UCSD-AML1 (cell line): Measurements from ENCODE around the gene ATRN.

ENCODE experiments used
- DNase-seq: peaks from one replicate; lab custom pipeline; 2025; ENCODE audit not compliant: unreplicated experiment; lab: John Stamatoyannopoulos, UW

ATRN gene

DNA sequence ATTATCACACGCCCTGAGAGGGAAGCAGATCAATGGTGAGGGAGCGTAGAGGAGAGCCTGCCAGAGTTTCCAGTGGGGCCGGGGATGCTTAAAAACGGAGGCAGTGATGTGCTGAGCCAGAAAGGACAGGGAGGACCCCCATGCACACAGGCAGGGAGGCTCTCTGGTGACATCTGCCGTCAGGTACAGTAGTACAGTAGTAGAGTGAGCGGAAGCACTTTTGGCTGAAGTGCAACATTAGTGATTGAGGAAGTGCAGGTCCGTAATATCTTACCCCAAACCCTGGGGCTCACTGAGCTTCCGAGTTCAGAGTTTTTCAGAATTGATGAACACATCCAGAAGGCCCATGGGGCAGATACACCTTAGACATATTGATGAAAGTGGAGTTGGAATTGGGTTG lies 150.3 kb downstream of the ATRN start:
- DNase-seq = no peak

DNA sequence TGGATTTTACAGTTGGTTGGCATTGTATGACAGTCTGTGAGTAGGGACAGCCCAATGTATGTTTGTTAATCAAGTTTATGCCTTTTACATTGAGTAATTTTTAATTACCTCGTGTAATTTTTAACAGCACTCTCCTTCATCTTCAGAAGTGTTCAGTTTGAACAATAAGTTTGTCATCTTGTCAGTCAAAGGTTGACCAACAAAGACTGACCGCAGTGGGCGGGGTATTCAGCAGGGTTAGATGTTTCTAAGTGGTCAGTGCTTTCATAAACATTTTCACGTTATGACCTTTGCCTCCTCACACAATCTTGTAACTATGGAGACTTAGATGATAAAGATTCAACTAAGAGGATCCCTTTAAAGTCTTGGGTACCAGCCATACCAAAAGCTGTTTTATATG lies 151.6 kb downstream of the ATRN start:
- DNase-seq = no peak

DNA sequence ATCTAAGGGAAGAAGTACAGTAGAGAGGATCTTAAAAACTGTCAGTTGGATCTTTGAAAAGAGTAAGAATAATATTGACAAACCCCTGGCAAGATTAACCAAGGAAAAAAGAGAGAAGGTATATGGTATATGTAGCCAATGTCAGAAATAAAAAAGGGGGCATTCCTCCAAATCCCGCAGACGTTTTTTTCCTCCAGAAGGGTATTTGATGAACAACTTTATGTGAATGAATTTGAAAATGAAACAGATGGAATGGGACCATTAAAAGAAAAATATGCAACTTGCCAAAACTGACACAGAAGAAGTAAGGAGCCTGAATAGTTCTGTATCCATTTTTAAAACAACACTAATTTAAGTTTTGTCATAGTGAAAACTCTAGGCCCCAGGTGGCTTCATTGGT lies 156.7 kb downstream of the ATRN start:
- DNase-seq = no peak

DNA sequence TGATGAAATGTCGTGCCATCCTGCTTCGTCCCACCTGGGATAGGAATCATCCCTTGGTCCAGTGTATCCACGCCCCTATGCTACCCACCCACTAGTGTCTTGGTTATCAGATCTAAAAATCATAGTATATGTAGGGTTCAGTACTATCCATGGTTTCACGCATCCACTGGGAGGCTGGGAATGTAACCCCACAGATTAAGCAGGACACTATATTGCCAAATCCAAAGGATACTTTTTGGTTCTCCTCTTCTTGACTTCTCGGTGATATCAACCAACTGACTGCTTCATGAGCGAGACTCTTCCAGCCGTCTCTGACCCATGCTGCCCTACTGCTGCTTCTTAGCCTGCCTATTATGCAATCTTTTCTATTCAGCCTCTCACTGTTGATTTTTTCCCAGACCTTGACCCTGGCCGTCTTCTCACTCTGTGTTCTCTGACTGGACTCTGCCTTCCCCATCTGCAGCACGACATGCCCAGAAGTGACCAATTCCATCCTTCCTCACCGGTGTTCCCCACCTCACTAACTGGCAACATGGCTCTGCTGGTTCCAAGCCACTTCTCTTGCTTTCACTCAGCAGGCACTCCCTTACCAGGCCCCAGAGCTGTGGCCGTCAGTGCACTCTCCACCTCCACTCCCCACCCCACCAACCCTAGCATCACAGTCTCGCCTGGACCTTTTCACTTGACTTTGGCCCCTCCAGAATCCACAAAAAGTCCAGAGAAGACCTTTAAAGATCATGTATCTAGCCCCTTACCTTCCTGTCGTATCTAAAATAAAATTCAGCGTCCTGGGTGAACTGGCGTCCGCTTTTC lies 157.9 kb downstream of the ATRN start:
- no peak for DNase-seq

DNA sequence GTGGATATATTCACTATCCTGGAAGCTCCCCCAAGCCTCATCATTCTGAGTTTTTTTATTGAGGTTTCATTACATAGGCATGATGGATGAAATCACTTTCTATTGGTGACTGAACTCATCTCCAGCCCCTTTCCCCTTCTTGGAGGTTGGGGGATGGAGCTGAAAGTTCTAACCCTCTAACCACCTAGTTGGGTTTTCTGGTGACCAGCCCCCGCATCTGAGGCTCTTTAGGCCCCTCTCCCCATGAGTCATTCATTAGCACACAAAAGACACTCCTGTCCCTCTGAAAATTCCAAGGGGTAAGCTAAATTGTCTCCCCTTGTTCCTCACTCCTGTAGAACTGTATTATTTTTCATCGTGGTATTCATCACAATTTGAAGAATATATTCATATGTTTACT lies 159.1 kb downstream of the ATRN start:
- no peak for DNase-seq

DNA sequence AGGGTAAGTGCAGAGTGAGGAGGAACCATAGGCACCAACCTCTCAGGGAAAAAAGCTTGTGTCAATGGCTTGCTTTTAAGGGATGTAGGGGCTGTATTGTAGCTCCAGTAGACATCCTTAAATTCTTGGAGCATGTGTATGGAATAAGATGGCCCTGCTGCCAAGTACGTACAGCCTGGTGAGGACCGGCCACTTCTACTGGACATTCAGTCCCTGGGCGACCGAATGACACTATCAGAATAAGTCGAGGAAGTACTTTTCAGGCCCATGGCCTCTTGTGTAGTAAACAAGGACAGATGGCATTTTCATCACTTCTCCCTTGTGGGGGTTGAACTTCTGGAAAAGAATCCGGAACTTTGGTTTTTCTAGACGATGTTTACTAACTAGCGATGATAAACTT lies 159.6 kb downstream of the ATRN start:
- no peak for DNase-seq

DNA sequence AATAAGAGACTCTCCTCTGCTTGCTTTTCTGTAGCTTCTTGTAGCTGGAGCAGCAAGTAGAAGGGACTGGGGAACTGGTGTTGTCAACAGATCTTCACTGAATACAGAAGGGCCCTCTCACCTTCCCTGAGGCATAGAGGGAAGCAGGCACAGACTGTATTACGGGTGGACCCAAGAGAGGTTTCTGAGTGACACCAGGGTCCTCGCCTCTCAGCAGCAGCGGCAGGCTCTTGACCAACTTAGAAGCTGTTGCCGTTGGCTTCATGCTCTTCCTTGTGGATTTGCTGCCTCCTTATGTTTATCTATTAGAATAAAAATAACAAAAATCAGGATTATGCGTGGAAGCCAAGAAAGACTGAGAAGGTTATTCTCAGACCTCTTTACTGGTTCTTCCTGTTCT lies 160.7 kb downstream of the ATRN start:
- DNase-seq = no peak

DNA sequence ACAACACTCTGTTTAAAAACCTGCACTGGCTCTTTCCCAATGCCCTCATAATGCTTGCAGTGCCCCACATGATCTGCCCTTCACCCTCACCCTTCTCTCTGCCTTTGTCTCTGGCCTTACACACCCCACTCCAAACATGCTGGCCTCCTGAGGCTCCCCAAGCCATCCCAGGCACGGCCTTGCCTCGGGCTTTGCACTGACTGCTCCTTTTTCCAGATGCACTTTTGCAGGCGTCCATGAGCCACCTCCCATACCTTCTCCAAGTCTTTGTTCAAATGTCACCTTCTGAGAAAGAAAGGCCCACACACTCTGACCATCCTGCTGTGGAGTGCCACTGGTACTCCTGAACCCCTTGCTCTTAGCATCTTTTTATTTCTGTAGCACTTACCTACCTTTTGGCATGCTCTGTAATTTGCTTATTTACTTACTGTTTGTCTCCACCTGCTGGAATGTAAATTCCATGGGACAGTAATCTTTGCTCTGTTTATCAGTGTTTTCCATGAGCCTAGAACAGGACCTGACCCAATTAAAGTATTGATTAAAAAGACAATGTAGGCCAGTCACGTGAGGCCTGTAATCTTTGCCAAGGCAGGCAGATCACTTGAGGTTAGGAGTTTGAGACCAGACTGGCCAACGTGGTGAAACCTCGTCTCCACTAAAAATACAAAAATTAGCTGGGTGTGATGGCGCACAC lies 161.6 kb downstream of the ATRN start:
- no peak for DNase-seq

DNA sequence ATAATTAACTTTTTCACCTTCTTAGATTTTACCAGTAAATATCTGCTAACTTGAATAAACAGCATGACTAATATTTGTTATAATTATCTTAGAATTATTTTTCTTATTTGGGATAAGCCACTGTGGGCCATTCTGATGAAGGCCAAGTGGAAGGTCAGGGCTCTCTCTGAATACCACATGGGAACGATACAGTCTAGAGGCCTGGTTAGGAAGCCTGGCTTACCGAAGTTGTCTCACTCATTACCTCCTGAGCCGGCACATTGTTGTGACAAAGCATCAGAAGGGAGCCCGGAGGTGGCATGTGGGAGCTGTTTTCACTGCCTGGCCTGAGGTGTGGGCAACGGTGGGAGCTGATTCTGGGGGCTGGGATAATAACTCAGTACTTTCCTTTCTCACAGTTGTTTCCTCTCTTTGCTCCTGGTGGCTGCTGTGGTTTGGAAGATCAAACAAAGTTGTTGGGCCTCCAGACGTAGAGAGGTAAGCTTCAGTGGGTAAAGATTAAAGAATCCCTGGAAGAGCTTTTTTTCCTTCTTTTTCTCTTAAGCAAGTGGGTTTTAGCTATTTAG lies 163.2 kb downstream of the ATRN start:
- no peak for DNase-seq

DNA sequence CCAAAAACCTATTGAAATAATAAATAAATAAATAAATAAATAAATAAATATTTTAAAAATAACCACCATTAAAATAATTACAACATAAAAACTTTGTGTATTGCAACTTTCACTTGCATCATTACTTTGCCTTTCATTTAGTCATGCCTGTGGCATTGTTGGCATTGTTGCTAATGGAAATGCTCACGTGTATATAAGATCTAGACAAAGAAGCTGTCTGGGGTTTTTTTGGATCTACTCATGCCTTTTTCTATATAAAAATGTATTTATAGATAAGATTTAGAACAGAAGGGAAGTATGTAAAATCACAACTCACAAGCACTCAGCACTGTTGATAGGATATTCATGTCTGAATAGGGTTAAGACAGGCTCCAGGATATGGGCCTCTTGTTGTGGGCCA lies 164.5 kb downstream of the ATRN start:
- DNase-seq = no peak

DNA sequence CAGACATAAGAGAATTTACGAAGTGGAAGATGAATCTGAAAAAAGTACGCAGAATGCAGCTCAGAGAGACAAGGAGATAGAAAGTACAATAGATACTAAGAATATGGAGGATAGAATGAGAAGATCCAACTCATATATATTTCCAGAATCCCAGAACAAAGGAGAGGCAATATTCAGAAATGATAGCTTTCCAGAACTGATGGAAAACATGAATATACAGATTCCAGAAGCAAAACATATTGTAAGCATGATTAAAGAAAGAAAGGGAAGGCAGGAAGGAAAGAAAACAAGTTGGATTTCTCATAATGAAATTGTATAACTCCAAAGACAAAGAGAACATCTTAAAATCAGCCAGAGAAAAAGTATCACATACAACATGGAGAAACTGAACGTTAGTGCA lies 169.4 kb downstream of the ATRN start:
- no peak for DNase-seq

DNA sequence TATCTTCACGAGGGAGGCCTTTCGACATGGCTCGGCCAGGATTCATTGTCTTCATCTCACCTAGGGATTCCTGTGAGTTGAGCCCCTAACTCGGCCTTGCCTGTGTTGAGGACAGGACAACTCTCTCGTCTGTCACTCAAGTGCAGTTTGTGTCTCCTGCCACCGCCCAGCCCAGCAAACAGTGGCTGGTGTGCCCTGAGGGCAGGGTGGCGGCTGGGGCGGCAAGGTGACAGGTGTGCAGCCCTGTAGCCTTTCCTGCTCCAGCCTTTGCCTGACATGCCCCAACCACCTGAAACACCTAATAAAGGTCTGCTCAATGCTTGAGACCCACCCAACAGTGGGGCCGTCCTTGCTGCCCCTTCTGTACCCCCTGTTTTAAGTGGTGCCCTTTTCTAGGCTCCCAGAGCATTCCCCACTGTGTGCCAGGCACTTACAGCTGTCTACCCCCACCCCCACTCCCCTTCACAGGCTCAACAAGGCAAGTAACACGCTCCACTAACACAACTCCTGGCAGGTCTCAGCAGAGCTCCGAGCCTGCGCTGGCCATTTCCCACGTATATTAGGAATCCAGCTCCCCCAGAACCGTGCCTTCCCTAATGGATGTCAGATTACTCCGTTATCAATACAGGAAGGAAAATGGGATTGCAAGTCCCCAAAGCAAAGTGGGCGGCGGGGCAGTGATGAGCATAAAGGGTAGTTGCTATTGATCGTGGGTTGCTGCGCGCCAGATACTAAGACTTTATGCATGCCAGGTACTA lies 174.7 kb downstream of the ATRN start:
- no peak for DNase-seq

DNA sequence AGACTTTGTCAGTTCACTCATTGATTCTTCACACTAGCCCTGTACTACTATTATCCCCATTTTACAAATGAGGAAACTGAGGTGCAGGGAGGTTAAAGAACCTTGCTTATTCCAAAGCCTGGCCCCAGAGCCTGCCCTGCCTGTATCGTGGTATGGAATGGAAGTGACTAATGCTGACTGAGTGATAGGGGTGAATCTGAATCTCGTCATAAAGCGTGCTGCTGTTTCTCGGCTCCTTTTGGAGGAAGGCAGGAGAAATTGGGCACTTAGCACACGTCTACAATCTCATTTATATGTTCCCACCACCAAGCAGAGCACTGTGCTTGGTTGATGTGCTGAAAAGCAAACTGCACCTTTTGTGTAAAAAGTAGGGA lies 175.2 kb downstream of the ATRN start:
- no peak for DNase-seq

DNA sequence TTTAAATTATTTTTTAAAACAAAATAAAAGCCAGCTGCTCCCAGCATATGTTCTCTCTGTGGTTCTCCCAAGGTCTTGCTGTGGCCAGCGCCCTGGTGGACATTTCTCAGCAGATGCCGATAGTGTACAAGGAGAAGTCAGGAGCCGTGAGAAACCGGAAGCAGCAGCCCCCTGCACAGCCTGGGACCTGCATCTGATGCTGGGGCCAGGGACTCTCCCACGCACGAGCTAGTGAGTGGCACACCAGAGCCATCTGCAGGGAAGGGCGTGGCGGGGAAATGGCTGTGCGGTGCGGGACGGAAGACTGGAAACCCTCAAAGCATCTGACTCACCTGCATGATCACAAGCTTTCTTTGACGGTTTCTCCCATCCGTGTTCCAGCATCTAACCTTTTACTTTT lies 175.8 kb downstream of the ATRN start:
- DNase-seq = no peak

DNA sequence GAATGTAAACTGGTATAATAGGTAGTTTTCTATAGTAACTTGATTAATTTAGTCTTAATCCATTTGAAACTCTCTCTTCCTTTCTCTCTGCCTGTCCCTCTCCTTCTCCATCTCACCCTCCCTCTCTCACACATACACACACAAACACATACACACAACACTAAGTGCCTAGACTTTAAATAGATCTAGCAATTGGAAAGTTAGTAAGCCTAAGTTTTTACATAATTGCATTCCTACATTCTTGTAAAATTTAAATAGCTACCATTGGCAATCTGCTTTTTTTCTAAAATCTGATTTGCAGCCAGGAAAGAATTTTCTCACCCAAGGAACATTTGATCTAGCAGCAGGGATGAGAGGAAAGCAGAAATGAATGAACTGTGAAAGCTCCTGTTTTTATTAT lies 176.7 kb downstream of the ATRN start:
- no peak for DNase-seq

DNA sequence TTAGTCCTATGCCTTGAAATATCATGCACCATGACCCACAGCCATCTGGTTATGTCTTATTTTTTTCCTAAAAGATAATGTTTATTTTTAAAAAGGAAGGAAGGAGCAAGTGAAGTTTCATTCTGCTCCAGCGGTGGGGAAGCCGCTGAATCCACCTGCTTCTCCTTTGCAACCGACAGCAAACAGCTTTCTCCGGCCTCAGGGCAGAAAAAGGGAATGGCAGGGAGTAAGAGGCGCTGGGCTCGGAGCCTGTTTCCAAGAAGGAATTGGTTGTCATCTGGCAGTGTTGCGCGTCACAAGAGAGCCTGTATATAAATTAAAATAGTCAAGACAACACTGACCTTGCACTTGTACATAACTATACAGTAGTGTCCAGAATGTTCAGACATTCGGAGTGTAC lies 178.1 kb downstream of the ATRN start:
- DNase-seq = no peak

DNA sequence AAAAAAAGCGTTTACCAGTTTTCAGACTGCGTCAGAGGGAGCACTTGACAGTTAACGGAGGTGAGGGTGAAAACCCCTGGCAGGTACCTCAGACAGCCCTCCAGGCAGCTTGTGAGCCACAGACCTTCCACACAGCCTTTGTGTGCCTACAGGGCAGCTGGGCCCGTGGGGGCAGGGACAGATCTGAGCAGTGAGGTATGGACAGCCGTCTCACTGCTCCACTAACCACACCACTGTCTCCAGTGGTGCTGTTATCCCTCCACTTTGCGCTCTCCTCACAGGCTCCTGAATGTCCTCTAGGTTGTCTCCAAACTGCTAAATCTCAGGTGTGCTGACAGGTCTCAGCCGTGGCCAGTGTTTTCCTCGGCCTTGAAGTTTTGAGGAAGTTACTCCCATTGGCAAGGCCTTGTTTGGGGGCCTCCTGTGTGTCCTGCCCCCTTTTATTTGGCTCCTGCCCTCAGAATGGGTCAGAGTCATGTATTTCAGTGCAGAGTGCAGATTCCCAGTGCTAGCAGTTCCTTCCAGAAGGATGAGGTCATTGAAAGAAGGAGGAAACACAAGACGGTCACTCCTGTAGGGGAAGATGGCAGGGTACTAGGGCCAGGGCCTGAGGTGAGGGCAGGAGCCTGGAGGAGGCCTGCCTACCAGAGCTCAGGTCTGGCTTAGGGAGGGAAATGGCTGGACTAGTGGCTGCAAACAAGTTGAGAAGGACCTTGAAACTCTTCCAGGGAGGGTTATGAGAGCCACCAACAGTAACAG lies 180.6 kb downstream of the ATRN start:
- no peak for DNase-seq

DNA sequence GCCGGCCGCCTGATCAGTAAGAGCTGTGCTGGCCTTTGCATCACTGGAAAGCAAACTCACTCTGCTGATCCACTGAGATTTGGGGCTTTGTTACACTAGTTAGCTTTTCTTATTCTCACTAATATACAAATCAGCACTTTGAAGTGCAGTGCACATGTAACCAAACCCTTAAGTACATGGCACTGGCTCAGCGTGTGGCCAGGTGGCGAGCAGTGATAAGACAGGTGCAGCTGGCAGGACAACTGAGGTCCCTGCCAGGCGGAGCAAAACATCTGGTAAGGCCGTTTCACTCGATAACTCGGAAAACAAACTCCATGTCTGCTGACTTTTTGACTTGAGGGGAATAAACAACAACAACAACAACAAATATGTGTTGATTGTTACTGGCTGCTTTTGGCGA lies 181.4 kb downstream of the ATRN start:
- no peak for DNase-seq

DNA sequence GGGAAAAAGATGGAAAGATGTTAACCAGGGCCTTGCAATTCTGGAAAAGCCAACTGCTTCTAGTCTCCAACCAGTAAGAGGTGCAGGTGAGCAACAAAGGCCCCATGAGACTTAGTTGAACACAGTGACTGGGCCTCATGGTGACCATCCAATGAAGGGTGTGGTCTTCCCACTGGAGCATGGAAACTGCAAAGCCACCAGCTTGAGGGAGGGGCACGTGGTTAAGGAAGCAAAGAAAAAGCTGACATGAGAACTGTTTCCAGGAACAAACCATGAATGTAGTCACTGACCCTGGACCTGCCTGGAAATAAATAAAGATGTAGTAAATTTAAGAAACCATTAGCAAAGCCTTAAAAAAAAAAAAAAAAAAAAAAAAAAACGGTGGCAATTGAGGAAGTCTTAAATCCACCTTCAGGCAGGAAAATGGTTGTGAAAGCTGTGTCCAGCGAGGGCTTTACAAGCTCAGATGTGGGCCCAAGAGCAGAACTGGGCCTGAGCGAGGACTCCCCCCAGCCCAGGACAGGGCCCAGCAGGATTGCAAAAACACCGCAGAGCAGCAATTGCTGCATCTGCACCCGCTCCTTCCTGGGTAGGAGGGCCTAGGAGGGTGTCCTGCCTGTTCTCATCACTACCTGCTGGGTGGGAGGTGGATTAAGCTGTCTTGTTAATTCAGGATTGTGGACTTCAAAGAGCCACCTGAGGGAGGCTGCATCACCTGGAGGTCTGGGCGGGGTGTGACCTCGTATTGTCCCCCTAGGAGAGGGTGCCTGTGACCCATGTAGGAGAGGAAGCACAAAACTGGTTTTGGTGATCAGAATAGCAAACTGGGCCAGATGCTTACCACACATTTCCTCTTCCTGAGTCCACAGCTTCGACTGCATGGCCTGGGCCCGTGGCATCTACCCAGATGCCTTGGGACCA lies 182.1 kb downstream of the ATRN start:
- peak; percentile 45 for DNase-seq

DNA sequence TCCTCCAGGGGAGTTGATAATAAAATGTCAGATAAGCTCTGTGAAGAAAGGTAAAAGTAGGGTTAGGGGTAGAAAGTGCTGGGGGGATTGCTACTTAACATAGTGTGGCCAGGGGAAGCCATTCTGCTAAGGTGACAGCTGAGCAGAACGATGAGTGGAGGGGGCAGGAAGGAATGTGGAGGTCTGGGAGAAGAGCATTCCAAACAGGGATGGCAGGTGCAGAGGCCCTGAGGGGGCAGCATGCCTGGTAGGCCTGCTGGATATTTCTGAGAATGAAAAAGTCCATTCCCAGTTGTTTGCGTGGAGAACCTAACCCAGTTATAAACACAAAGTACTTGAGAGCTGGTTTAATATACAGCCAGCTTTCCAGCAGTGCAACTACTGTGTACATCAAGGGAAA lies 183.1 kb downstream of the ATRN start:
- no peak for DNase-seq
